Ectodermal cell (in vitro differentiated cells): ENCODE data around the gene ACAD8. TPM values are rescaled to one million over a fixed set of nuclear protein-coding genes. Genes with fewer than 3 reads are reported as not detected.
A peak's percentile ranks its signal among the peaks of the same experiment; 100 is the strongest.

Experiments
- H3K27ac ChIP-seq: 2 replicates; pipeline ENCODE4 v1.7.0; 2013; ENCODE audit warnings: mild to moderate bottlenecking, low read depth, low read length; ENCODE audit not compliant: insufficient read depth, poor library complexity, severe bottlenecking
- H3K27me3 ChIP-seq: 2 replicates; pipeline ENCODE4 v1.7.0; 2013; ENCODE audit warnings: mild to moderate bottlenecking, low read length; ENCODE audit not compliant: insufficient read depth, control insufficient read depth, poor library complexity, severe bottlenecking
- H3K36me3 ChIP-seq: one replicate; pipeline ENCODE4 v1.7.0; 2013; ENCODE audit warnings: low read length; ENCODE audit not compliant: control insufficient read depth, insufficient read depth
- H3K4me1 ChIP-seq: one replicate; pipeline ENCODE4 v1.7.0; 2013; ENCODE audit warnings: low read length; ENCODE audit not compliant: control insufficient read depth, insufficient read depth
- H3K4me3 ChIP-seq: 2 replicates; pipeline ENCODE4 v1.7.0; 2013; ENCODE audit warnings: low read depth, low read length, control low read depth; ENCODE audit not compliant: insufficient read depth
- H3K9me3 ChIP-seq: 2 replicates; pipeline ENCODE4 v1.7.0; 2013; ENCODE audit warnings: mild to moderate bottlenecking, low read length, moderate library complexity; ENCODE audit not compliant: control insufficient read depth
- WGBS, 2 experiments: methylation state at CpG; one replicate each; pipeline ENCODE4 v1.1.7; 2013; ENCODE audit warnings: missing lambda C conversion rate in 2 of 2; 5-methylcytosine and 5-hydroxymethylcytosine counted together
- polyA plus RNA-seq, 4 experiments: library from polyadenylated mRNA; stranded (reverse); fragments of 50-300 nt; gene quantifications; one replicate each; pipeline ENCODE4 v1.2.3, GENCODE V29; 2013

ACAD8 gene
- polyA plus RNA-seq (2013, experiment 1 of 4), result 43.3 TPM
- 43.9 TPM for polyA plus RNA-seq (2013, experiment 2 of 4)
- polyA plus RNA-seq (2013, experiment 3 of 4), result 33.3 TPM
- 40.4 TPM for polyA plus RNA-seq (2013, experiment 4 of 4)

DNA sequence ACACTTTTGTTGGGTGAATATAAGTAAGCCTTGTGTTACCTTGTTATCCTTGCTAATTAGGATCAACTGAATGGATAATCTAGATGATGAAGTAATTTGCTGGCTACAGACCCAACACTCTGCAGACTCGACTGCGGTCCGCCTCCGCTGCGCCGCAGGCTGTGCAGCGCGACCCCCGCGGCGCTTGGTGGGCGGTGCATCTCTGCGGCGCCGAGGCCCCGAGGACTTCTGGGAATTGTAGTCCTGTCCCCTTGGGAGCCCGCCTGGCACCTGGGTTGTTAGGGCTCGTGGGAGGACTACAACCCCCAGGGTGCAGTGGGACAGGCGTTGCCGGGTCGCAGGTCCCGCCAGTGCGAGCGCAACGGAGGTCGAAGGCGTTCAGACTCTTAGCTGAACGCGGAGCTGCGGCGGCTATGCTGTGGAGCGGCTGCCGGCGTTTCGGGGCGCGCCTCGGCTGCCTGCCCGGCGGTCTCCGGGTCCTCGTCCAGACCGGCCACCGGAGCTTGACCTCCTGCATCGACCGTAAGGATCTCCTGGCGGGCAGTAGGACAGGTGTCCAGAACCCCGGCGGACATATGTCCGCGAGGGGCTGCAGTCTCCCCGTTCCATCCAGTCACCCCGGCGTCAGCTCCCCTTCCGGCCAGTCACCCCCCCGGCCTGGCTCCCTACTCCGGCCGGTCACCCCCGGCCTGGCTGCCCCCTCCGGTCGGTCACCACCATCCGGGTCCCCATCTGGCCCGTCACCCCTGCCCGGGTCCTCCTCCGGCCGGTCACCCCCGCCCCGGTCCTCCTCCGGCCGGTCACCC lies at the start of gene ACAD8, which contains the start of gene THYN1:
Gene ACAD8, plus strand, starts transcription at position 381 of the 806 bp plus-strand sequence. Its CDS starts 33 bp downstream, at position 414.
Gene THYN1, minus strand, starts transcription at position 165 of the 806 bp plus-strand sequence. CDS start 470 bp downstream, outside the sequence.
- Histone ChIP-seq H3K4me1 (peaks cover 9% of the 10 kb centered on the region), H3K27me3 (no peaks in the 10 kb centered on the region), H3K36me3 (peaks cover 30% of the 10 kb centered on the region), H3K9me3 (no peaks in the 10 kb centered on the region), H3K4me3 (peak within 1 kb of the TSS; percentile 86), H3K27ac (peak within 1 kb of the TSS; percentile 47)
- WGBS, 2 experiments, result 0 to 1% methylated on average over 70 of the region's 70 CpGs

DNA sequence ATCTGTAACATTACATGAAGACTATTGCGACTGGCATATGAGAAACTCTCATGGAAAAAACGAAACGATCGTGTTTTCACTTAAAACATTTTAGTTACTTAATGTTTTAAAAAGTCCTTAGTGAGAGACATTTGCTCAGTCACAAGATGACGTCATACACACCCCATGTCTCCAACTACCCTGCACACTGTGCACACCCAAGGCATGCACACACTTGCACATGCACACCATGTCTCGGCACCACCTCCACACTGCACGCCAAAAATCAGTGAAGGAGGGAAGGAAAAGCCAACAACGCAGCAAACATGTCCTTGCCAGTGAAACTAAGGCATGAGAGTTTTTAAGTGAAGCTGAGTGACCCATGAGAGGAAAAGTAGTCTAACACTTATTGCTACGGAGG lies 47.6 kb upstream of the ACAD8 start:
- Histone ChIP-seq H3K27ac (no peak overlapping the region), H3K4me1 (peaks cover 4% of the 10 kb centered on the region), H3K27me3 (no peaks in the 10 kb centered on the region), H3K9me3 (no peaks in the 10 kb centered on the region), H3K4me3 (no peak overlapping the region), H3K36me3 (peaks cover 67% of the 10 kb centered on the region)
- 93 to 96% methylated on average over 8 to 9 of the region's 9 CpGs for WGBS, 2 experiments

DNA sequence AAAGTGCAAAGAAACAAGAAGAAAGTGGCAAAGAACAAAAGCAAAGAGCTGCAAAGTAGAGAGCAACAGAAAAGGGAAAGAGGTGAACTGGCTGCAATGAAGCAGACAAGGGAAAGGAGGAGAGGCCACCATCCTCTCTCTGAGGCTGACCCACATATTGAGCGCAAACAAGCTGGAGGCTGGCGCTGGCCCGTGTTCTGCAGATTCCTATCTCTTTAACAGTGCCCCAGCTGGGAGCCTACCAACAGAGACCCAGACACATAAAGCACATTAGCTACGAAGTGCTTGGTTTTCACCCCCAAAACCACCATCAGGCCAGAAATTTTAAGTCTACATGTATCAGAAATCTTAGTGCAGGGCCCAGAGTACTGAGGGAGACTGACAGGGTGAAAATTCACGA lies 47.2 kb upstream of the ACAD8 start:
- Histone ChIP-seq H3K27ac (no peak overlapping the region), H3K36me3 (peaks cover 66% of the 10 kb centered on the region), H3K9me3 (no peaks in the 10 kb centered on the region), H3K4me3 (no peak overlapping the region), H3K27me3 (no peaks in the 10 kb centered on the region), H3K4me1 (peaks cover 4% of the 10 kb centered on the region)
- 93 to 96% methylated on average over 5 of the region's 5 CpGs for WGBS, 2 experiments

DNA sequence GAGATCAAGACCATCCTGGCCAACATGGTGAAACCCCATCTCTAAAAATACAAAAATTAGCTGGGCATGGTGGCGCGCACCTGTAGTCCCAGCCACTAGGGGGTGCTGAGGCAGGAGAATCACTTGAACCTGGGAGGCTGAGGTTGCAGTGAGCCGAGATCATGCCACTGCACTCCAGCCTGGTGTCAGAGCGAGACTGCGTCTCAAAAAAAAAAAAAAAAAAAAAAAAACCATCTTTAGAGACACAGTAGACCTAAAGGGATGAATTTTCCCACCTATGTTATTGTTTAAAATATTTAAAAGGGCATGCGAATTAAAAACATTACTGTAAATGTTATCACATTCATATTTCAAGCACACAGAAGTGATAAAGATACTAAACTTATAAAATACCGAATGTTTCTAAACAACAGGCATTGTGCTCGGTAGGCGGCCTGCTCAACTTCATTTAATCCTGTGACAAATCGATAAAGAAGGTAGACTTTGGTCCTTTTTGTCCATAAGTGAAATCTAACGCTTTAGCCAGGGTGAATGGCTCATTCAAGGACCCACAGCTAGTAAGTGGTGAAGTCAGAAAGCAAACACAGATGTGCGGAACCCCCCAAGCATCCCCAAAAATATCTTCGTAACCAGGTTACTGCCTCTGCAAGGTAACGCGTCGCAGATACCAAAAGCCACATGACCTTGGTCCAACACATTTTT lies 45.7 kb upstream of the ACAD8 start:
- no peak overlapping the region for H3K4me3 ChIP-seq
- H3K27ac ChIP-seq, result no peak overlapping the region
- H3K9me3 ChIP-seq, result no peaks in the 10 kb centered on the region
- no peaks in the 10 kb centered on the region for H3K27me3 ChIP-seq
- WGBS, 2 experiments, result 91 to 94% methylated on average over 13 to 16 of the region's 16 CpGs
- peaks cover 4% of the 10 kb centered on the region for H3K4me1 ChIP-seq
- peaks cover 57% of the 10 kb centered on the region for H3K36me3 ChIP-seq

- Histone ChIP-seq H3K4me3 (no peak overlapping the region), H3K4me1 (no peaks in the 10 kb centered on the region), H3K27ac (no peak overlapping the region), H3K27me3 (no peaks in the 10 kb centered on the region), H3K36me3 (peaks cover 14% of the 10 kb centered on the region), H3K9me3 (no peaks in the 10 kb centered on the region)
- WGBS, 2 experiments, result 94 to 96% methylated on average over 7 of the region's 7 CpGs
Measured at GRCh38 chr11:134215836-134216235, 37.5 kb upstream of the ACAD8 start.

DNA sequence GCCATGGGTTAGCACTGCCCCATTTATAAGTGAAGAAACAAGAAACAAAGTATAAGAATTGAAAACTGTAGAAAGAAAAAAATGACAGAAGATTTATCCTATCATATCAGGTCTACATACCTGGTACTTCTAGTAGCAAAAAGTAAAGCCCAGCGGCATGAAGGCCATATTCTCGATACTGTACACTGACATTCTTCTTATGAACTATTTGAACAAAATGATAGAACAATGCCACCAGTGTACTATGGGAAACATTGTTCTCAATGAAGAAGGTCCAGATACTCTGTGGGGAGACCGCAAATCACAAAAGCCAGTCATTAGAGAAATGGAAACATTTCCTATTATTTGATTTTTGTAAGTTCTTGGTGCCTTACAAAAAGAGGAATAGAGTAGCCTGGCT lies 36.6 kb upstream of the ACAD8 start:
- Histone ChIP-seq H3K4me3 (no peak overlapping the region), H3K9me3 (no peaks in the 10 kb centered on the region), H3K27ac (no peak overlapping the region), H3K36me3 (peaks cover 14% of the 10 kb centered on the region), H3K27me3 (no peaks in the 10 kb centered on the region), H3K4me1 (no peaks in the 10 kb centered on the region)
- 92 to 97% methylated on average over 3 of the region's 3 CpGs for whole genome bisulfite sequencing, 2 experiments

- H3K4me3 ChIP-seq, result peak overlapping the region; percentile 99
- WGBS, 2 experiments, result 5 to 10% methylated on average over 5 of the region's 5 CpGs
- H3K27ac ChIP-seq, result no peak overlapping the region
Measured at GRCh38 chr11:134223121-134223520, 30.2 kb upstream of the ACAD8 start.

GRCh38 chr11:134223836-134224709 lies 29.3 kb upstream of the ACAD8 start, which contains the start of the genes NCAPD3 and VPS26B:
NCAPD3 (minus strand) TSS chr11:134223967; CDS start chr11:134223926, 41 bp downstream.
VPS26B (plus strand) TSS chr11:134224671; CDS start chr11:134225123, 452 bp downstream.
- 0% methylated on average over 89 of the region's 89 CpGs for WGBS, 2 experiments

More at GRCh38 chr11:134223121-134223520, 30.2 kb upstream of the ACAD8 start:
- Histone ChIP-seq H3K4me1 (peaks cover 14% of the 10 kb centered on the region), H3K27me3 (peaks cover 12% of the 10 kb centered on the region), H3K9me3 (no peaks in the 10 kb centered on the region), H3K36me3 (peaks cover 7% of the 10 kb centered on the region)

GRCh38 chr11:134224710-134225664 lies 28.4 kb upstream of the ACAD8 start:
- H3K27me3 ChIP-seq, result peaks cover 12% of the 10 kb centered on the region
- H3K36me3 ChIP-seq, result no peaks in the 10 kb centered on the region
- peaks cover 14% of the 10 kb centered on the region for H3K4me1 ChIP-seq
- H3K4me3 ChIP-seq, result peak overlapping the region; percentile 99
- H3K9me3 ChIP-seq, result no peaks in the 10 kb centered on the region
- 0 to 1% methylated on average over 93 of the region's 93 CpGs for WGBS, 2 experiments
- no peak overlapping the region for H3K27ac ChIP-seq

More at GRCh38 chr11:134223836-134224709, 29.3 kb upstream of the ACAD8 start, which contains the start of the genes NCAPD3 and VPS26B:
- Histone ChIP-seq H3K36me3 (peaks cover 2% of the 10 kb centered on the region), H3K27me3 (peaks cover 12% of the 10 kb centered on the region), H3K4me1 (peaks cover 14% of the 10 kb centered on the region), H3K9me3 (no peaks in the 10 kb centered on the region), H3K27ac (peak within 1 kb of the TSS; percentile 78), H3K4me3 (peak within 1 kb of the TSS; percentile 99)
